ENCODE results near the gene GLRX.
"Not testable (repeated sequence)": the region's sequence is repeated elsewhere in the genome, so short reads cannot be mapped to it uniquely, and the experiment has no call there.

The GLRX gene

GRCh38 chr5:95851141-95851540 lies 28.6 kb upstream of the GLRX start:
- not testable (repeated sequence) for DNase-seq

DNA sequence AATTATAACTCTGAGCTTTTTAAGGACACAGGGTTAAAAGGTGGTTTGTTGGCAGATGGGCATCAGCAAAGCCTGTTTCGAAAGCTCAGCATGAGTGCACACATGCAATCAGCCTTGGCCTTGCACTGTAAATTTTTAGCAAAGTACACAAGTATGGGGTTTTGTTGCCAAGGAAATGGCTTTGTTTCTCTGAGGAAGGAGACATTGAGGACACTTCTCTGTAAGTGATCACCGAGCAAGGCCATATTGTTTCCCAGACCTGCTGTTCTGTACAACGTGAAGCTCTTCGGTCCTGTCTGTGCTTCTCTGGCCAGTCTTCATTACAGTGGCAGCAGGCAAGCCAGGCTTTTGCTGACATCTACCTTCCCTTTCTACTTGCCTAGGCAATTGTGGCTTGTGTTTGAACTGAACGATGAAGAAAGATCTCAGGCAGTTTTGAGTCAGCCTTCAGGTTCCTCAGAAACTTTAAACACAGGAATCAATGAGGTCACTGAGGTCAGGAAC lies 27.9 kb upstream of the GLRX start:
- DNase-seq = no peak

GRCh38 chr5:95848701-95849100 lies 26.2 kb upstream of the GLRX start:
- no peak for DNase-seq

DNA sequence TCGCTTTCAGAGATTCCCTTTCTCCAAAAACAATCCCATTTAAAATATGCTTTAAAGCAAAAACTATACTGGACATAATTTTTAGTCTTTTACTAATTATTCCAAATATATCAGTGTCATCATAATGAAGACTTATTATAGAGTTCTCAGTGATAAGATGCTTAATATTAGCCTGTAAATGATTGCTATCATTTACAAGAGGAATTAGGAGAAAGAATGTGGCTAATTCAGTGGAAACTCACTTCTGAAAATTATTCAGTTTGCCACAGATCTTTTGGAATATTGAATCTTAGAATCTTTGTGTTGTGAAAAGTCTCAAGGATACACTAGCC lies 24.7 kb upstream of the GLRX start:
- no peak for DNase-seq

DNA sequence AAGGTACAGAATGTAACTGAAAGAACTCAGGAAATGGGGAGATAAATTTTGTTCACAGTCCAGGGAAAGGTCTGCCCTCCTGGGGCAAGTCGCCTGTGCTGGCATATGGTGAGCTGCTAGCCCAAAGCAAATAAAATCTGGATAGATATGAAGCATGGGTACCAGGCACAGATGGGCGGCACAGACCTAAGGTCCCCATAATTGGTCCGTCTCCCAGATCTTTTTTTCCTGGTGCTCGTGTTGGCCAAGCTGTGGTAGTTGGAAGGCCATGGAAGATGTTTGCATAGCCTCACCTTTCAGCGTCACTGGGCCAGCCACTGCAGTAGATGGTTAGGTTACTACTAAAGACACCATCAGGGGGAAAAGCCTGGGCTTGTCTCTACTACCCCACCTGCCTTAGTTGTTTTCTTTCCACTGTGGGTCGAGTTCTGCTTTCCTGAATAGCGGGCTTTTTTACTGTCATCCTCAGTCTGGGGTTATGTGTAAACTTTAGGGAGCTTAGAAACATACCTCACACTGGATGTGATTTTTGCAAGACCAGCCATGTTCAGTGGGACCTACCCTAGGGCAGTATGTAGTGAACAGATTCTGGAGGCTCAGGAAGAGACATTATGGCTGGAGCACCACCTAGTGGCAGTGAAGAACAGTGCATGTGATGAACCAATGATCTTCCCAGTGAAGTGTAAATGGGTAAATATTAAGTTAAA lies 24.2 kb upstream of the GLRX start:
- peak; percentile 83 for DNase-seq

- no peak for DNase-seq
Measured at GRCh38 chr5:95845391-95845790, 22.9 kb upstream of the GLRX start.

DNA sequence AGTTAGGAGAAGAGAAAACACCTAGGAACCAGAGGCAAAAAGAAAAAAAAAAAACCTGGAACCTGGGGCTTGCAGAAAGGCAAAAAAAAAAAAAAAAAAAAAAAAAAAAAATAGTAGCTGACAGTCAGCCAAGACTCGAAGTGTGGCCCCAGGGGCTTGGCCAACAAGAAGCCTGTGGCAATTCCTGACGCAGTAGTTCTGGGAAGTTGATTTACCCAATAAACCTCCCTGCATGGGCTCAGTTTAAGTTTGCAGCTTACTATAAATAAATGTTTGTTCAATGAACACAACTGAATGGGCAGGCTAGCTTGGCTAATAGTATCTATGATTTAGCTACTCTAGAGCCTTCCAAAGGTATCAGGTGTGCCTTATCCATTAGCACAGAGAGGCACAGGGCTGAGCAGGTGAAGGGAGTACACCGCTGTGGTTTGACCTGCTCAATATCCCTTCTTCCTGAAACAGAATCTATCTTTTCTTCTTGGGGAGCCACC lies 21.3 kb upstream of the GLRX start:
- DNase-seq = no peak

- no peak for DNase-seq
Measured at GRCh38 chr5:95842854-95843544, 20.5 kb upstream of the GLRX start.

GRCh38 chr5:95841914-95842812 lies 19.6 kb upstream of the GLRX start:
- DNase-seq = no peak

- no peak for DNase-seq
Measured at GRCh38 chr5:95840956-95841705, 18.6 kb upstream of the GLRX start.

GRCh38 chr5:95839658-95840057 lies 17.1 kb upstream of the GLRX start:
- DNase-seq = no peak

GRCh38 chr5:95838556-95838955 lies 16.0 kb upstream of the GLRX start:
- DNase-seq = no peak

DNA sequence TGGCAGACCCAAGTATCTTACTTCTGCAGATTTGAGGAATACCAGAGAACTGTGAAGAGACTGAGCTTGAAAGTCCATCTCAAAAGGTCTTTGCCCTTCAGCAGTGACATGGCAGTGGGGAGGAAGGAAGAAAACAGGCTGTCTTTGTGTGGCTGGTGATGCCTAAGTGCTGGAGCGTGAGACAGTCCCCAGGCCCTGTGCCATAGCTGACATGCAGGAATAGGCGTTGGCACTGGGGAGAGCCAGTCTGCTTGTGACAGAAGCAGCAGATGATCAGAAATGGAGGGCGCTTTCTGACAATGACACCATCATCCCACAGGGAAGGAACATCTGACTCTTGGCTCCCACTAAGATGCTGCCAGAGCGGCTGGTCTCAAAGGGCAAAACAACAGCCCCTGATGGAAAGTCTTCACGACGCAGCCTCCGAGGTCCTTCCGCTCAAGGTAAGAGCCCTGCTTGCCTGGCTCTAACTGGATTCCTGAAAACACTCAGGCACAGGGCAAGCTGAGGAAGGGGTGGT lies 15.5 kb upstream of the GLRX start:
- DNase-seq = peak; percentile 30

DNA sequence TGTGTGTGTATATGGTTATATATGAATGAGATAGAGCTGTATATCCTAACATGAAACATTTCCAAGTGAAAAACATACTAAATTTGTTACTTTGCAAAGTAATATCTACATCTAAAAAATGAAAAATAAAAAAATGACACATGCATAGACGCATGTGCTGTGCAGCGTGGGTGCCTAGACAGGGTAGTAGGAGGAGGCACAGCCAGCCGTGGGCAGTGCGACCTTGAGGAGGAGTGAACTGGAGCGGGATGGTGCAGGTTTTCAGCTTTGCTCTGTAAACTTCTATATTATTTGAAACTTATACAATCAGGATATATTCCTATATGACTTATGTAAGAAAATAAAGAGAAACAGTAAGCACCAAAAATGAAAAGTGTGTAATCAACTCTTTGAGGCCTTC lies 15.0 kb upstream of the GLRX start:
- no peak for DNase-seq

DNA sequence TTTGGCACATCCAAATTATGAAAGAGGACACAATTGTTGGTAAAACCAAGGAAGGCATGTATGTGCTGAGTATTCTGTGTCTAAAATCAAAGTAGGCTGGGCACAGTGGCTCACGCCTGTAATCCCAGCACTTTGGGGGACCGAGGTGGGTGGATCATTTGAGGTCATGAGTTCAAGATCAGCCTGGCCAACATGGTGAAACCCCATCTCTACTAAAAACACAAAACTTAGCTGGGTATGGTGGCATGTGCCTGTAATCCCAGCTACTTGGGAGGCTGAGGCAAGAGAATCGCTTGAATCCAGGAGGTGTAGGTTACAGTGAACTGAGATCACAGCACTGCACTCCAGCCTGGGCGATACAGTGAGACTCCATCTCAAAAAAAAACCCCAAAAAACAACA lies 14.4 kb upstream of the GLRX start:
- DNase-seq = not testable (repeated sequence)

GRCh38 chr5:95836544-95836943 lies 14.0 kb upstream of the GLRX start:
- DNase-seq = no peak

GRCh38 chr5:95835682-95836385 lies 13.3 kb upstream of the GLRX start:
- DNase-seq = no peak

GRCh38 chr5:95832664-95833063 lies 10.1 kb upstream of the GLRX start:
- DNase-seq = no peak

DNA sequence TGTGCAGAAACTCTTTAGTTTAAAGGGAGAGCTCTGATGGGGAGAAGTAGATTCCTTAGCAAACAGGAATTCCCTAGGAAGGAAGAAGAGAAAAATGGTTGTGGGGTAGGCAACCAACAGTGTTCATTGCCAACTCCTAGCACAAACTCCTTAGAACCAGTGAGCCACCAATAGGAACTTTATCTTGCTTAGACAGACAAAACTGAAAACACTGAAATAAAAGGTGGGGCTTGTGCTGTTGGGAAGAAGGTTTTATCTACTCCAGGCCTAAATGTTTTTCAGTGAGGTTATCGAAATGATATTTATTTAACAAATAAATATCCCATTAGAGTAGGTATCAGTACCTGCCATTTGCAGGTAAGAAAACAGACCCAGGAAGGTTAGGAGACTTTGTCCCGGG lies 7.7 kb upstream of the GLRX start:
- no peak for DNase-seq

- DNase-seq = no peak
Measured at GRCh38 chr5:95827892-95828246, 5.3 kb upstream of the GLRX start.

- no peak for DNase-seq
Measured at GRCh38 chr5:95826949-95827891, 4.7 kb upstream of the GLRX start.
